GM12875 (cell line): Measurements from ENCODE around the gene NLN.

Experiments
- H3K4me3 ChIP-seq: one replicate; pipeline ENCODE4 v1.5.1; 2011; ENCODE audit warnings: low read depth, low read length, control low read depth
- TF ChIP-seq, protein P1 (sequence below): IDR thresholded peaks from 2 replicates; pipeline ENCODE4 v1.5.1; 2011; ENCODE audit warnings: low read depth, mild to moderate bottlenecking, control low read depth, inconsistent platforms, low read length, moderate library complexity, borderline replicate concordance; ENCODE audit not compliant: insufficient read depth

The NLN gene

DNA sequence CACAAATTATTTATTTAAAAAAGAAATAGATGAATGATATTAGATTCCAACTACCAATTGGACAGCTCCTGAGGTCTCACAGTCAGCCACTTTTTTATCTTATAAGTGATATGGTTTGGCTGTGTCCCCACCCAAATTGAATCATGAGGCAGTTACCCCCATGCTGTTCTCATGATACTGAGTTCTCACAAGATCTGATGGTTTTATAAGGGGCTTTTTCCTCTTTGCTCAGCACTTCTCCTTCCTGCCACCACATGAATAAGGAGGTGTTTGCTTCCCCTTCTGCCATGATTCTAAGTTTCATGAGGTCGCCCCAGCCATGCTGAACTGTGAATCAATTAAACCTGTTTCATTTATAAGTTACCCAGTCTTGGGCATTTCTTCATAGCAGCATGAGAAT lies 12.9 kb downstream of the NLN start:
- no peak overlapping the region for H3K4me3 ChIP-seq
- TF ChIP-seq, protein P1, sequence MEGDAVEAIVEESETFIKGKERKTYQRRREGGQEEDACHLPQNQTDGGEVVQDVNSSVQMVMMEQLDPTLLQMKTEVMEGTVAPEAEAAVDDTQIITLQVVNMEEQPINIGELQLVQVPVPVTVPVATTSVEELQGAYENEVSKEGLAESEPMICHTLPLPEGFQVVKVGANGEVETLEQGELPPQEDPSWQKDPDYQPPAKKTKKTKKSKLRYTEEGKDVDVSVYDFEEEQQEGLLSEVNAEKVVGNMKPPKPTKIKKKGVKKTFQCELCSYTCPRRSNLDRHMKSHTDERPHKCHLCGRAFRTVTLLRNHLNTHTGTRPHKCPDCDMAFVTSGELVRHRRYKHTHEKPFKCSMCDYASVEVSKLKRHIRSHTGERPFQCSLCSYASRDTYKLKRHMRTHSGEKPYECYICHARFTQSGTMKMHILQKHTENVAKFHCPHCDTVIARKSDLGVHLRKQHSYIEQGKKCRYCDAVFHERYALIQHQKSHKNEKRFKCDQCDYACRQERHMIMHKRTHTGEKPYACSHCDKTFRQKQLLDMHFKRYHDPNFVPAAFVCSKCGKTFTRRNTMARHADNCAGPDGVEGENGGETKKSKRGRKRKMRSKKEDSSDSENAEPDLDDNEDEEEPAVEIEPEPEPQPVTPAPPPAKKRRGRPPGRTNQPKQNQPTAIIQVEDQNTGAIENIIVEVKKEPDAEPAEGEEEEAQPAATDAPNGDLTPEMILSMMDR: no peak

DNA sequence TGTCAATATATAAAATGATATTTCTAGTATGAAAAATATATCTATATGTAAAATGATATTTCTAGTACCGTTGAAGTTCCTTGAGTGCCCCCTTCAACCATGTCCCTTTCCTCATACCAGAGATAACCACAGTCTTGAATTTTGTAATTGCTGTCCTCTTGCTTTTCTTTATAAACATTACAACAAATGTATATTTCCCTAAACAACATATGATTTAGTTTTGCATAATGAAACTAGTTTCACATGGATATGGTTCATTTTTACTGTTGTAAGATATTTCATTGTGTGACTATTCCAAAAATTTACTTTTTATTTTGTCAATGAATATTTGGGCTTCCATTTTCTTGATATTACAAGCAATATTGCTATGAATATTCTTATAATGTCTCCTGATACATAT lies 14.0 kb downstream of the NLN start:
- no peak overlapping the region for H3K4me3 ChIP-seq
- TF ChIP-seq, protein P1: no peak

GRCh38 chr5:65737842-65738241 lies 15.8 kb downstream of the NLN start:
- TF ChIP-seq, protein P1: no peak
- no peak overlapping the region for H3K4me3 ChIP-seq

GRCh38 chr5:65738305-65738704 lies 16.3 kb downstream of the NLN start:
- no peak overlapping the region for H3K4me3 ChIP-seq
- TF ChIP-seq, protein P1: no peak

- TF ChIP-seq, protein P1: no peak
- no peak overlapping the region for H3K4me3 ChIP-seq
Measured at GRCh38 chr5:65739162-65739561, 17.2 kb downstream of the NLN start.

- TF ChIP-seq, protein P1: peak; percentile 60; the same call in 1 of the 2 replicates
- H3K4me3 ChIP-seq: no peak overlapping the region
Measured at GRCh38 chr5:65742565-65743231, 20.7 kb downstream of the NLN start.

DNA sequence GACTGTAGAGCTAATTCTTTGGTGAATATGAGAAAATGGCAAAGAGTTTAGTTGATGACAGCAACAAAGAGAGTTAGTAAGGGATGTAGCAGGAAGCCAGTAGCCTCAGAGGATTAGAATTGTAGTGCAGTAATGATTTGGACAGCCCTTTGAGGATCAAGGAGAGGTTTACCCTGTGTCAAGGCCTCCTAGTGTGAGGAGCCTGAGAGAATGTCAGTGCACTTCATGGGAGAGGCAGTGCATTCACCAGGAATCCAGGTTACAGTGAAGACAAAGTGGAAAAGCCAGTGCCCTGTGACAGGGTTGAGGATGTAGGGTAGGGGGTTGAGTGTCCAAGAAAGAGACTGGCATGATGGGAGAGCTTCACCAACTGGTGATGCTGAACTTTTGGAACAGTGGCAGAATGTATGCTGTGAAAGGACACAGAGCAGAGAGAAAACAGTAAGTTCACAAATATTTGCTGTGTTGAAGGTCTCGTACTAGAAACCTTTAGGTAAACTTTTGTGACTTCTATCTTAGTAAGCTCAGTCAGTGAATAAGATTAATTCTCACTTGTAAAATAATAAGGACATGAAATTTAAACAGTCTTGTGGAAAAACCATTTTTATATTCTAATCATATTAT lies 27.3 kb downstream of the NLN start:
- TF ChIP-seq, protein P1: no peak
- no peak overlapping the region for H3K4me3 ChIP-seq
